ENCODE data around the gene PLD5. TPM values are rescaled to one million over a fixed set of nuclear protein-coding genes. Genes with fewer than 3 reads are reported as not detected.

PLD5 gene
- total RNA-seq, 1 experiment from 2014 or later = not detected

- CTCF ChIA-PET = no interaction called here
- intact Hi-C loops (cut with micrococcal nuclease) = no loop called here
- Histone ChIP-seq H3K27ac (ENCODE audit: low read length) (no peak overlapping the region), H3K27me3 (ENCODE audit: low read length) (peaks cover 20% of the 10 kb centered on the region), H3K79me2 (ENCODE audit: low read length) (no peaks in the 10 kb centered on the region), H3K9ac (ENCODE audit: low read length) (no peak overlapping the region), H2AFZ (ENCODE audit: low read length) (no peak overlapping the region), H3K4me1 (ENCODE audit: insufficient read depth, low read length) (no peaks in the 10 kb centered on the region), H3K4me3 (ENCODE audit: low read length) (no peak overlapping the region), H3F3A (ENCODE audit: low read length, unreplicated experiment) (no peaks in the 10 kb centered on the region), H3K36me3 (ENCODE audit: low read depth, low read length) (no peaks in the 10 kb centered on the region), H3K4me2 (ENCODE audit: low read length) (no peak overlapping the region), H3K9me3 (ENCODE audit: low read length) (no peaks in the 10 kb centered on the region), H4K20me1 (ENCODE audit: low read length) (no peaks in the 10 kb centered on the region), H3K9me2 (replicated peaks; ENCODE audit: low read length) (no peaks in the 10 kb centered on the region)
- DNase-seq (no peak), ATAC-seq (no peak)
- no TSS peak for BruUV-seq (replicated peaks)
- TF ChIP-seq EZH2phosphoT487 (IDR thresholded peaks at IDR 0.05; ENCODE audit: borderline replicate concordance, low read length) = no peak
- no peak for TF ChIP-seq EZH2 (IDR thresholded peaks at IDR 0.05; ENCODE audit: low read length, unreplicated experiment)
- TF ChIP-seq CTCF (conservative IDR thresholded peaks at IDR 0.05; ENCODE audit: low read depth, low read length) = no peak
- POLR2A ChIA-PET (ENCODE audit: unreplicated experiment) = no interaction called here
Observed at GRCh38 chr1:242043165-242043564, 481.3 kb downstream of the PLD5 start.

- H3K4me1 ChIP-seq (ENCODE audit: insufficient read depth, low read length) = no peaks in the 10 kb centered on the region
- ChIA-PET CTCF (no interaction called here), POLR2A (ENCODE audit: unreplicated experiment) (interaction anchor here (0.6 kb wide), 1 partner anchor 140 kb away, joined by 5 read pairs; no protein-coding TSS in a partner anchor)
- H3K79me2 ChIP-seq (ENCODE audit: low read length) = no peaks in the 10 kb centered on the region
- no peak overlapping the region for H3K4me2 ChIP-seq (ENCODE audit: low read length)
- H3K4me3 ChIP-seq (ENCODE audit: low read length) = no peak overlapping the region
- no peaks in the 10 kb centered on the region for H3F3A ChIP-seq (ENCODE audit: low read length, unreplicated experiment)
- DNase-seq (no peak), ATAC-seq (no peak)
- no peak overlapping the region for H3K27ac ChIP-seq (ENCODE audit: low read length)
- no peak overlapping the region for H2AFZ ChIP-seq (ENCODE audit: low read length)
- no peak for TF ChIP-seq EZH2phosphoT487 (IDR thresholded peaks at IDR 0.05; ENCODE audit: borderline replicate concordance, low read length)
- no peak for TF ChIP-seq EZH2 (IDR thresholded peaks at IDR 0.05; ENCODE audit: low read length, unreplicated experiment)
- no peak for TF ChIP-seq CTCF (conservative IDR thresholded peaks at IDR 0.05; ENCODE audit: low read depth, low read length)
- no peaks in the 10 kb centered on the region for H3K9me2 ChIP-seq (replicated peaks; ENCODE audit: low read length)
- H3K36me3 ChIP-seq (ENCODE audit: low read depth, low read length) = no peaks in the 10 kb centered on the region
- intact Hi-C loops (cut with micrococcal nuclease) = no loop called here
- H4K20me1 ChIP-seq (ENCODE audit: low read length) = no peaks in the 10 kb centered on the region
- no peaks in the 10 kb centered on the region for H3K9me3 ChIP-seq (ENCODE audit: low read length)
- H3K9ac ChIP-seq (ENCODE audit: low read length) = no peak overlapping the region
- H3K27me3 ChIP-seq (ENCODE audit: low read length) = peaks cover 63% of the 10 kb centered on the region
- no TSS peak for BruUV-seq (replicated peaks)
Observed at GRCh38 chr1:242034392-242034791, 490.1 kb downstream of the PLD5 start.

- ATAC-seq (no peak), DNase-seq (no peak)
- no peaks in the 10 kb centered on the region for H3K36me3 ChIP-seq (ENCODE audit: low read depth, low read length)
- H3K79me2 ChIP-seq (ENCODE audit: low read length) = no peaks in the 10 kb centered on the region
- POLR2A ChIA-PET (ENCODE audit: unreplicated experiment) = no interaction called here
- TF ChIP-seq EZH2 (IDR thresholded peaks at IDR 0.05; ENCODE audit: low read length, unreplicated experiment) (no peak), CTCF (conservative IDR thresholded peaks at IDR 0.05; ENCODE audit: low read depth, low read length) (no peak), EZH2phosphoT487 (IDR thresholded peaks at IDR 0.05; ENCODE audit: borderline replicate concordance, low read length) (no peak)
- H2AFZ ChIP-seq (ENCODE audit: low read length) = no peak overlapping the region
- H3K9me3 ChIP-seq (ENCODE audit: low read length) = no peaks in the 10 kb centered on the region
- no TSS peak for BruUV-seq (replicated peaks)
- no peaks in the 10 kb centered on the region for H3F3A ChIP-seq (ENCODE audit: low read length, unreplicated experiment)
- H3K27ac ChIP-seq (ENCODE audit: low read length) = no peak overlapping the region
- no peaks in the 10 kb centered on the region for H3K4me1 ChIP-seq (ENCODE audit: insufficient read depth, low read length)
- CTCF ChIA-PET = no interaction called here
- H3K4me3 ChIP-seq (ENCODE audit: low read length) = no peak overlapping the region
- H4K20me1 ChIP-seq (ENCODE audit: low read length) = no peaks in the 10 kb centered on the region
- H3K9ac ChIP-seq (ENCODE audit: low read length) = no peak overlapping the region
- intact Hi-C loops (cut with micrococcal nuclease) = no loop called here
- peaks cover 61% of the 10 kb centered on the region for H3K27me3 ChIP-seq (ENCODE audit: low read length)
- no peak overlapping the region for H3K4me2 ChIP-seq (ENCODE audit: low read length)
- H3K9me2 ChIP-seq (replicated peaks; ENCODE audit: low read length) = no peaks in the 10 kb centered on the region
Observed at GRCh38 chr1:242033447-242033846, 491.1 kb downstream of the PLD5 start.

All from PC-3 (cell line).